Islet of Langerhans (tissue), 1 donor: ENCODE measurements around the gene RALGAPA2.

Experiments used
- FAIRE-seq: peaks from one replicate; lab custom pipeline; 2011; peaks lifted over from hg19 to GRCh38; lab: Jason Lieb, UNC

Gene RALGAPA2

GRCh38 chr20:20531283-20531682, 181.2 kb downstream of the RALGAPA2 start:
- FAIRE-seq, result no peak

DNA sequence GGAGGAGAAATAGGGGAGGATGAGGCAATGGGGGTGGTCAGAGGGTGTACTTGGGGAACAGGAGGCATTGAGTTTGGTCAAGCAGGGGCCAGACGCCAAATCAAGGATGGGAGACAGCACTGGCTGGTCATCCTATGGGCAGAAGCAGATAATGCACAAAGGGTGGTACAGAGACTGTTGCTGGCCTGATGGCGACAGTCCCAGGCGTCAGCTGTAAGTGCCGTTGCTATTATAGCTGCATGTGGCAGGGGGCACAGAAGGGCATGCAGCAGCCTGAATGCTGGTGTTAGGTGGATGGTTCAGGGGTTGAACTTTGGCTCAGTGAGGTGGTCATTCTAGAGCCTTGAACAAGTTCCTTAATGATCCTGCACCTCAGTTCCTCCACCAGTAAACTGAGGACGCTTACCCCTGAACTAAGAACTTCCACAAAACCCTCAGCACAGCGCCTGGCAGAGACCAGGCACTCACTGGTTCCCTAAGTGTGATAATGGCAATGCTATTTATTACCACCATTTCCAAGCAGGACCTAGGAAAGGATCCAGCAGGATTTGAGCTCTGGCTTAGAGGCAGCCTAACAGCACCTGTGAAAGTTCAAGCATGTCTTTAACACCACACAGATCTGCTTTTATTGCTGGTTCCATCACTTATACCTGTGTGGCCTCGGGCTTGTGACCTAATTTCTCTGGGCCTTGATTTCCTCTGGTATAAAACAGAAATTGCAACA, 181.9 kb downstream of the RALGAPA2 start:
- FAIRE-seq, result no peak

DNA sequence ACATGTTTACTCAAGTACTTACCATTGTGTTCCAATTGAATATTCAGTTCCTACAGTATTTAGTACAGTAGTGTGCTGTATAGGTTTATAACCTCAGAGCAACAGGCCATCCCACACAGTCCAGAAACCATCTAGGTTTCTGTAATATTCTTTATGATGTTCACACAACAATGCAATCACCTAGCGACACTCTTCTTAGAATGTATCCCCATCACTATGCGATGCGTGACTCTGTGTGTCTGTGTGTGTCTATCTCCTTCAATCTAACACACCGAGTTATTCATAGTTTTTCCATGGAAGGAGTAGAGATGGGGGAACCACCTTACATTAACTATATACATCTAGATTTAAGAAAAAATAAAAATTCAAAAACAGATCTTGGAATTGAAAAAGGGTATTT, 182.8 kb downstream of the RALGAPA2 start:
- FAIRE-seq, result no peak

GRCh38 chr20:20528861-20529260, 183.6 kb downstream of the RALGAPA2 start:
- FAIRE-seq, result no peak

- no peak for FAIRE-seq
These were observed 184.8 kb downstream of the RALGAPA2 start for GRCh38 chr20:20527661-20528060.

- no peak for FAIRE-seq
These were observed 186.7 kb downstream of the RALGAPA2 start for GRCh38 chr20:20525756-20526155.

GRCh38 chr20:20525214-20525613, 187.2 kb downstream of the RALGAPA2 start:
- FAIRE-seq, result no peak

DNA sequence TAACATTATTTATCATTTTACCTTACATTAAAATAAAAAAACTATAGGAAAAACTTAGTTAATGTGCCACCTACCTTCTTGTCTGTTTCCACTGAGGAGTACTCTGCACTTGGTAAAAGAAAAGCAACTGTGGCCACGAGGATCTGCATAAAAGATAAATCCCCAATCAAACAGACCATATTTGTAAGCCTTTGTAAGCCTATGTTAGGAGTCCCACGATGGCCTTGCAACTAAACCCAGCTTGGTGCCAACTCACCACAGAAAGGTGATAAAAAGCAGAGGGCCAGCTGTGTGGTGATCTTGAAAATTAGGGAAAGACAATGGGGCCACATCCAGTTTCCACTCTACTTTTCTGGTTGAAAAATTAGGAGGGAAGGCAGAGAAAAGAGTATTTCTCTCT, 187.7 kb downstream of the RALGAPA2 start:
- no peak for FAIRE-seq

DNA sequence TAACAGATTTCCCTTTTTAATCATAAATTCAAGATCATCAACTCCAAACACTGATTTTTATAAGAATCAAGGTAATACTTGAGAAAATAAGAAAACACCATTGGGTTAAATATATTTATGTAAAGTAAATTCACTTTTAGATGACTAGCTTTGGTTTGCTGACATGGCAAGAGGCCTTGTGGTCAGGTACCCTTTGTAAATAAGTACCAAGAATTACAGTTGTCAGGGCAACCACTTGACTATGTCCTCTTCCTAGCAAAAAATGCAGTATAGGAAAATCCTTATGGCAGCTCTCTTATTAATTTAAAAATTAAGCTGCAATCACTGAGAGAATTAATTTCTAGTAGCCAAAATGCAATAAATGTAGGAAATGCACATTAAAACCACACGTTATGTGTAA, 190.7 kb downstream of the RALGAPA2 start:
- peak; percentile 99 for FAIRE-seq

- peak; percentile 75 for FAIRE-seq
These were observed 191.7 kb downstream of the RALGAPA2 start for GRCh38 chr20:20520776-20521175.

- FAIRE-seq, result no peak
These were observed 193.2 kb downstream of the RALGAPA2 start for GRCh38 chr20:20519269-20519668.

DNA sequence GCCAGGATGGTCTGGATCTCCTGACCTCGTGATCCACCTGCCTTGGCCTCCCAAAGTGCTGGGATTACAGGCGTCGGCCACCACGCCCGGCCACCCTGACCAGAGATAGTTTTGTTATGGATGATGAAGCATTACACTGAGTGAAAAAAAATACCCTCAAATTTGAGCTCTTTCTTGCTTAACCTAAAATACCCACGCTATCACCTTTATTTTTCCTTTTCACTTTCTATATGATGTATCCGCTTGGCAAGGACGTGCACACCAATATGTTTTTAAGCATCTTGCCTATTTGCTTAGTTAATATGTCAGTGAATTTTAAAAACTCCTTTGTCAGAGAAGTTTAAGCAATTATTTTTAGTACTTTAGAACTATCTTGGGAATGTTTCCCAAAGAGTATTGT, 194.2 kb downstream of the RALGAPA2 start:
- FAIRE-seq, result peak; percentile 41

DNA sequence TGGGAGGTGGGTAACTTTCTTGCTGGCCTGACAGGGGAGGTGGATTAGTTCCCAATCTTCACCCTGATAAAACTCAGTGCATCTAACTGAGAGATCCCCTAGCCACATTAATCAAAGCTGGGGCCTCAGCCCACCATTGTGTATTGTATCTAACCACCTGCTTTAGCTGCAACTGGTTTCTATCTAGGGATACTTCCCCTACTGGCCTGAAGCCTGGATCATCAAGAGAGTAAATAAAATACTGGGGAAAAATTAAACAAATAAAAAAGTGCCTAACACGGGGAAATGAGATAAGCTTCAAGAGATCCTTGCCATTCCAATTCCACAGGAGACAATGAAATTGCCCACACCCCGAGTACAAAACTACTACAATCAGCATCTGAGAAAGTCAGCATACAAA, 195.1 kb downstream of the RALGAPA2 start:
- FAIRE-seq, result no peak

- FAIRE-seq, result no peak
These were observed 198.7 kb downstream of the RALGAPA2 start for GRCh38 chr20:20513720-20514119.

GRCh38 chr20:20505554-20505953, 206.9 kb downstream of the RALGAPA2 start:
- no peak for FAIRE-seq

- no peak for FAIRE-seq
These were observed 208.5 kb downstream of the RALGAPA2 start for GRCh38 chr20:20503777-20504530.

DNA sequence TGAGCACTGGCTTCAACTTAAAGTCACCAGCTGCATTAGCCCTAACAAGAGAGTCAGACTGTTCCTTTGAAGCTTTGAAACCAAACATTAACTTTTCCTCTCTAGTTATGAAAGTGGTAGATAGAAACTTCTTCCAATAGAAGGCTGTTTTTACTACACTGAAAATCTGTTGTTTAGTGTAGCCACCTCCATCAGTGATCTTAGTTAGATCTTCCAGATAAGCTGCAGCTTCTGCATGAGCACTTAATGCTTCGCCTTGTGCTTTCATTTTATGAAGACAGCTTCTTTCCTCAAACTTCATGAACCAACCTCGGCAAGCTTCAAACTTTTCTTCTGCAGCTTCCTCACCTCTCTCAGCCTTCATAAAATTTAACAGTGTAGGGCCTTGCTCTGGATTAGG, 211.3 kb downstream of the RALGAPA2 start:
- FAIRE-seq, result no peak

DNA sequence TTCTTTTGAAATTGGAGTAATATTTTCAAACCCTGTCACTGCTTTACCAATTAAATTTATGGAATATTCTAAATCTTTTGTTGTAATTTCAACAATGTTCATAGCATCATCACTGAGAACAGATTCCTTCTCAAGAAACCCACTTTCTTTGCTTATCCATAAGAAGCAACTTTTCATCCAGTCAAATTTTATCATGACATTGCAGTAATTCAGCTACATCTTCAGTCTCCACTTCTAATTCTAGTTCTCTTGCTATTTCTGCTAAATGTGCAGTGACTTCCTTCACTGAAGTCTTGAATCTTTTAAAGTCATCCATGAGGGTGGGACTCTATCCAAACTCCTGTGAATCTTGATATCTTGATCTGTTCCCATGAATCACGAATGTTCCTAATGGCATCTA, 212.1 kb downstream of the RALGAPA2 start:
- peak; percentile 70 for FAIRE-seq

DNA sequence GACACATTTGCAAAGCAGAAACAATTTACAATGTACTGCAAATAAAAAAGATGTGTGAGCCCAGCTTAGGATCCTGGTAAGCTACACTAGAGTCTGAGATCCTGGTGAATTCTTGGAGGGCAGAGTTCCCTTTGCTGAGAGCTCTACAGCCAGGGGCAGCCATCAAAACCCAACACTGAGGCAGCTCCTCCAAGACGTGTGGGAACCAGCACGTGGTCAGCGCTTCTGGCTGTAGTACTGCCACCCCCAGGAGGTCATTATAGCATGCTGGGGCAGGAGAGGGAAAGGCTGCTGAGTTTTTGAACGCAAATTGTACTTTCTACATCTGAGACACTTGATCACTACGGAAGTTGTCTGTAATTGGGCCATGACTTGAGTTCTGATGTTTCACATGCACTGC, 213.0 kb downstream of the RALGAPA2 start:
- no peak for FAIRE-seq

GRCh38 chr20:20498076-20498861, 214.2 kb downstream of the RALGAPA2 start:
- peak; percentile 55 for FAIRE-seq

DNA sequence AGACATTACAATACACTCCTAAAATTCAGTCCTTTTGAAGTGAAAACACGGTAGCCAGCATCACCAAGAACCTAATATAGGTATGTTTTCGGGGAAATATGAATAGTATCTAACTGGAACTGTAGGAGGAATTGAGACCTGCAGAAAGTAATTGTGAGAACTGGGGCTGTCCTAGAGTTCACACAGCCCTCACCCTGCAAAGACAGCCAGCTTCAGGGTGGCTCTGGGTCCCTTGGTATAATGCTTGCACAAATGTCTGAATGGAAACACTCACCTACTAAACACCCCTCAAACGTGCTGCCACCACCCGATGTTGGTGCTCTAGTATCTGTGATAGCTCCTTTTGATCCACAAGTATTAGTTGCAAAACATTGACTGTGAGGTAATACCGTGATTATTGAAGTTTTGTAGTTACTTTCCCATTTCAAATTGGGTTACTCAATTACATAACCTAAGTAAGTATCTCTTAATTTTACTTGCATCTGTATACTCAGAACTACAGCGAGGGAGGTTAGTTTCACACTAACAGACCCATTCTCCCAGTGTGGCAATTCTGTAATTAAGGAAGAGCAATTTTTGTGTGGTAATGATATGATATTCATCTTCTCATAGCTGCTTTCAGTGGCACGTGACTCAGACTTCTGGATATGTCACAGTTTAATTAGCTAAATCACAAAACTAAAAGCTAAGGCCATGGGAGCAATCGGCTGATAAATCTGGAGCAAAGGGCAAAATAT, 215.0 kb downstream of the RALGAPA2 start:
- no peak for FAIRE-seq
